Measurements from ENCODE around the gene SSR4.

GRCh38 chrX:153804621-153805020 is 10.2 kb downstream of the SSR4 start:
- TF ChIP-seq POLR2A (IDR thresholded peaks at IDR 0.05; ENCODE audit: low read depth, low read length): no peak
- TF ChIP-seq POLR2AphosphoS5 (IDR thresholded peaks at IDR 0.05; ENCODE audit: low read depth, low read length): no peak
- no peak for TF ChIP-seq POU2F2 (IDR thresholded peaks at IDR 0.05; ENCODE audit: low read depth, low read length)
- TF ChIP-seq TAF1 (IDR thresholded peaks at IDR 0.05; ENCODE audit: low read depth, low read length): no peak
- no peak for TF ChIP-seq SPI1 (IDR thresholded peaks at IDR 0.05; ENCODE audit: low read depth, low read length)
- no peak for TF ChIP-seq PAX5 (IDR thresholded peaks at IDR 0.05; ENCODE audit: insufficient read depth, low read length, severe bottlenecking)

Data from GM12891 (cell line).